ENCODE measurements around the gene RSBN1.
A peak's percentile ranks its signal among the peaks of the same experiment; 100 is the strongest.
"Not testable (repeated sequence)": the region's sequence is repeated elsewhere in the genome, so short reads cannot be mapped to it uniquely, and the experiment has no call there.

Gene RSBN1

GRCh38 chr1:113761937-113762336 lies 50.3 kb downstream of the RSBN1 start:
- no peak overlapping the region for H3K4me3 ChIP-seq (ENCODE audit: low read depth, low read length)
- no peak for TF ChIP-seq CTCF (IDR thresholded peaks at IDR 0.05; ENCODE audit: low read depth, low read length, missing control alignments)
- H3K36me3 ChIP-seq (replicated peaks) = peaks cover 11% of the 10 kb centered on the region
- DNase-seq = no peak
- in situ Hi-C loops (cut with HindIII; ENCODE audit: low pct_ligation_motif_present, low sequenced_read_pairs) = no loop called here
- H3K27ac ChIP-seq = no peak overlapping the region
- no peaks in the 10 kb centered on the region for H3K27me3 ChIP-seq (replicated peaks)

GRCh38 chr1:113760102-113761080 lies 51.9 kb downstream of the RSBN1 start:
- in situ Hi-C loops (cut with HindIII; ENCODE audit: low pct_ligation_motif_present, low sequenced_read_pairs) = no loop called here
- Histone ChIP-seq H3K4me3 (ENCODE audit: low read depth, low read length) (peak overlapping the region; percentile 79), H3K27ac (peak overlapping the region; percentile 92)

GRCh38 chr1:113759333-113760101 lies 52.8 kb downstream of the RSBN1 start, which contains the start of gene PHTF1:
PHTF1 (minus strand) TSS chr1:113759486; CDS start chr1:113758703, 783 bp downstream.
- Histone ChIP-seq H3K4me3 (ENCODE audit: low read depth, low read length) (peak within 1 kb of the TSS; percentile 79), H3K27me3 (replicated peaks) (no peaks in the 10 kb centered on the region), H3K36me3 (replicated peaks) (peaks cover 5% of the 10 kb centered on the region), H3K27ac (peak within 1 kb of the TSS; percentile 92)
- in situ Hi-C loops (cut with HindIII; ENCODE audit: low pct_ligation_motif_present, low sequenced_read_pairs) = no loop called here
- TF ChIP-seq CTCF (IDR thresholded peaks at IDR 0.05; ENCODE audit: low read depth, low read length, missing control alignments) = no peak
- DNase-seq = peak; percentile 64

More at GRCh38 chr1:113760102-113761080, 51.9 kb downstream of the RSBN1 start:
- no peak for TF ChIP-seq CTCF (IDR thresholded peaks at IDR 0.05; ENCODE audit: low read depth, low read length, missing control alignments)
- DNase-seq = no peak
- Histone ChIP-seq H3K27me3 (replicated peaks) (no peaks in the 10 kb centered on the region), H3K36me3 (replicated peaks) (peaks cover 7% of the 10 kb centered on the region)

- peaks cover 10% of the 10 kb centered on the region for H3K36me3 ChIP-seq (replicated peaks)
- no peak for DNase-seq
- peak overlapping the region; percentile 92 for H3K27ac ChIP-seq
- in situ Hi-C loops (cut with HindIII; ENCODE audit: low pct_ligation_motif_present, low sequenced_read_pairs) = no loop called here
- no peak for TF ChIP-seq CTCF (IDR thresholded peaks at IDR 0.05; ENCODE audit: low read depth, low read length, missing control alignments)
- H3K4me3 ChIP-seq (ENCODE audit: low read depth, low read length) = peak overlapping the region; percentile 79
- no peaks in the 10 kb centered on the region for H3K27me3 ChIP-seq (replicated peaks)
Observed at GRCh38 chr1:113758631-113759332, 53.5 kb downstream of the RSBN1 start.

- Histone ChIP-seq H3K4me3 (ENCODE audit: low read depth, low read length) (no peak overlapping the region), H3K27me3 (replicated peaks) (no peaks in the 10 kb centered on the region), H3K27ac (no peak overlapping the region), H3K36me3 (replicated peaks) (peaks cover 12% of the 10 kb centered on the region)
- in situ Hi-C loops (cut with HindIII; ENCODE audit: low pct_ligation_motif_present, low sequenced_read_pairs) = no loop called here
- no peak for TF ChIP-seq CTCF (IDR thresholded peaks at IDR 0.05; ENCODE audit: low read depth, low read length, missing control alignments)
- DNase-seq = no peak
Observed at GRCh38 chr1:113756461-113756860, 55.8 kb downstream of the RSBN1 start.

GRCh38 chr1:113753333-113753732 lies 58.9 kb downstream of the RSBN1 start:
- in situ Hi-C loops (cut with HindIII; ENCODE audit: low pct_ligation_motif_present, low sequenced_read_pairs); H3K4me3 ChIP-seq (ENCODE audit: low read depth, low read length); H3K27me3 ChIP-seq (replicated peaks); H3K27ac ChIP-seq; DNase-seq: not testable (repeated sequence)
- H3K36me3 ChIP-seq (replicated peaks) = peaks cover 12% of the 10 kb centered on the region
